ES-I3 (cell line): ENCODE results near the gene OFD1.

ENCODE experiments used
- H3K36me3 ChIP-seq: 2 replicates; pipeline ENCODE4 v1.6.1; 2013; ENCODE audit warnings: mild to moderate bottlenecking, low read length, control low read depth, moderate library complexity; ENCODE audit not compliant: insufficient read depth
- H3K4me1 ChIP-seq: 2 replicates; pipeline ENCODE4 v1.6.1; 2013; ENCODE audit warnings: mild to moderate bottlenecking, control low read depth, low read length; ENCODE audit not compliant: insufficient read depth
- H3K9ac ChIP-seq: 2 replicates; pipeline ENCODE4 v1.6.1; 2013; ENCODE audit warnings: low read depth, mild to moderate bottlenecking, low read length, moderate library complexity
- H3K9me3 ChIP-seq: 2 replicates; pipeline ENCODE4 v1.6.1; 2013; ENCODE audit warnings: mild to moderate bottlenecking, low read length, moderate library complexity; ENCODE audit not compliant: control insufficient read depth, insufficient read depth

The OFD1 gene

DNA sequence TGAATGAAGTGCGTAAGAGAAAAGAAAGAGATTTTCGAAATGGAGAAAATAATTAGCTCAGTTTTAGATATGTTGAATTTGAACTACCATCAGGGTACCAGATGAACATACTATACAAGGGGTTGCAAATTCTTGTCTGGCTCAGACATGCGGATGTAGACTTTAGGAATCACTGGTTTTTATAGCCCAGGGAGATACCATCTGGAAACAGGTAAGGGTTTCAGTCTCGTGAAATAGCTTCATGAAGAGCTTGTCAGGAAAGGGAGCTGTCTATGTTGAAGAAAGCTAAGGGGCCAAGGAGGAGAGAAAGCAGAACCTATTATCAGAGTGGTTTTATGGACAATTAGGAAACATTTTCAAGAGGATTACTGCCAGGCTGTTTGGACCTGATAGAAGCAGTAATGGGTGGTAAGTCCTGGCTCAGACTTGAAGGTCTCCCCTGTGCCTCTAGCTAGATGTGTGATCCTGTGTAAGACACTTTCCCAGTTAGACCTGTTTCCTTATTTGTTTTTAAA is 38.9 kb upstream of the OFD1 start:
- H3K9ac ChIP-seq: no peak overlapping the region
- no peaks in the 10 kb centered on the region for H3K36me3 ChIP-seq
- H3K4me1 ChIP-seq: peaks cover 41% of the 10 kb centered on the region
- H3K9me3 ChIP-seq: no peaks in the 10 kb centered on the region

DNA sequence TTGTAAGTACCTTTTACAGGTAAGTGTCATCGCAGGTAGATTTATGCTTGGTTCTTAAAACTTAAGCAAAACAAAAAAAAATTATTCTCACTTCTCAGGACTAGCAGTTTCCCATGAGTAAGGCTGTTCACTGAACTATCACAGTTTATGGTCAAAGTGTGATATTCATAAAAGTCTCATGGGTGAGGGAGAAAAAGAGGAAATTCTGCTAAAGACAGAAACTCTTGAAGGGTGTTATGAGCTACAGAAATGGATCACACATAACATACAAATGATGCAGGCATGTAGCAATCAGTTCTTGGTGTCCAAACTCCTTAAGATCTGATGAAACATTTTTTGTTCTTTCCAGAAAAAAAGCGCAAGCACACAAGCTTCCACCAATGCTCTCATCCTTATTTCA is 37.1 kb upstream of the OFD1 start:
- Histone ChIP-seq H3K9ac (no peak overlapping the region), H3K4me1 (peaks cover 40% of the 10 kb centered on the region), H3K36me3 (no peaks in the 10 kb centered on the region), H3K9me3 (no peaks in the 10 kb centered on the region)

DNA sequence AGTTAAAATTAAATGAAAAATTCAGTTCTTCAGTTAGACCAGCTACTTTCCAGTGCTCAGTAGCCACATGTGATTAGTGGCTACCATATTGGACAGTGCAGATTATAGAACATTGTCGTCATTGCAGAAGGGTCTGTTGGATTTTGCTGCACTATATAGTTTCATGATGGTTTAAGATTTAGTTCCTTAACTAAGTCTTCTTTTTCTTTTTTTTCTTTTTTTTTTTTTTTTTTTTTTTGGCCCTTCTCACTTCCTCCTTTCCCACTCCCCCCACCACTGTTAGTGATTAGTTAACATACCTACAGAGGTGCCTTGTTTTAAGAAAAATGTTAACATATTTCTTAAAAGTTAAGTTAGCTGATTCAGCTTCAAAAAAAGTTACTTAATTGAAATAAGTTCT is 36.6 kb upstream of the OFD1 start:
- H3K36me3 ChIP-seq: no peaks in the 10 kb centered on the region
- H3K9ac ChIP-seq: no peak overlapping the region
- H3K4me1 ChIP-seq: peaks cover 35% of the 10 kb centered on the region
- H3K9me3 ChIP-seq: no peaks in the 10 kb centered on the region

DNA sequence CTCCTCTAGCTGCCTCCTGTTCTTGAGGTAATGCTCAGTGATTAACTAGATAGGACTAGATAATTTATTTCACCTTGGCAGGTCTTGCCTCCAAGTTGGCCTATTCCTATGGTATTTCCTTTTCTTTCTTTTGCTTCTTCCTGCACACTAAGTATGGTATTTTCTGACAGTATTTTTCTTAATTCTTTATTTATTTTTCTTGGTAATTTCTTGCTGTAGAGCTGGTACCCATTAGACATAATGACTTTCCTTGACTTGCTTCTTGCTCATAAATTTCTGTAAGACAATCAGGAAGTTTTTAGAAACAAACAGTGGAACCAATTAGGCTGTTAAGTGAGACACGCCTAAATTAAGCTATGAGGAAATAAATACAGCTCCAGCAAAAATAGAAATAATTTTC is 36.1 kb upstream of the OFD1 start:
- H3K4me1 ChIP-seq: peaks cover 31% of the 10 kb centered on the region
- H3K9ac ChIP-seq: no peak overlapping the region
- no peaks in the 10 kb centered on the region for H3K36me3 ChIP-seq
- no peaks in the 10 kb centered on the region for H3K9me3 ChIP-seq

DNA sequence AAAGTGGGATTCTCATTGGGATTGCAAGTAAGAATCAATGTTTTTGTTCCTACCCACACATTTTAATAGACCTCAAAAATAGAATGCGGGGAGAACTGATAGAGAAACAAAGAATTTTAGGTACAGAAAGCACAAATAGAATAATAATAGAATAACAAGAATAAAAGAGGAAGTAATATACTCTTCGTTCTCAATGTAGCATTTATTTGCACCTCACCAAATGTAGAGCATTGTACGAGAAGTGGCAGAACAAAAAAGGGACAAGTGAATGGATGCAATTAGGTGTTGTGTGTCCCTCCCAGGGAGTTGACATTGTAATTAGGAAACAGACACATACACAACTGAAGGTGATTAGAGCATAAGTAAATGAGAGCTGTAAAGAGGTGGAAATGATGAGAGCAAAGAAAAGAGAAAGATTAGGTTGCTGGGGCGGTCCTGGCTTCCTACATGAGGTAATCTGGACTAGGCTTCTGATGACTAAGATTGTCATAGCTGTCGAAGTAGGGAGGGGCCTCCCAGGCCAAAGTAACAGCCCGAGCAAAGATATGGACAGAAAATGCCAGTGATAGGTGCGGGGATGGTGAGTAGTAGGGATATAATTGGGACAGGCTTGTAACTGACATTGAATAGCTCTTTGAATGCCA is 35.2 kb upstream of the OFD1 start:
- H3K36me3 ChIP-seq: no peaks in the 10 kb centered on the region
- H3K4me1 ChIP-seq: peaks cover 23% of the 10 kb centered on the region
- H3K9me3 ChIP-seq: no peaks in the 10 kb centered on the region
- H3K9ac ChIP-seq: no peak overlapping the region

DNA sequence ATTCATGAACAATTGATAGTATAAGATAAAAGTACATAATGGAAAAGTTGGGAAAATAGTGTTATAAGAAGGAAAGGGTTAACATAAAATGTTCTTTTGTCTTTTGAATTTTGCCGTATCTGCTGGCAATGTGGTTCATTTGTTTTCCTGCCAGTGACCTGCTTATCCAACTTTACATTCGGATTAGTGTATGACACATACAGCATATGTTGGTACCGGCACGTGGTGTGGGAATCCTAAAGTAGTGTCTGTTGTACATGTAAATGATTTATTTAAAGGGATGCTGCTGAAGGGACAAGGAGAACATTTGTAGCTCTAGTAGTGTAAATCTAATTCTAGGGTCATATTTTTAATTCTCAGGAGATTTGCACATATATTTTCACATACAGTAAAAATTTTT is 34.2 kb upstream of the OFD1 start:
- Histone ChIP-seq H3K9ac (no peak overlapping the region), H3K4me1 (peaks cover 15% of the 10 kb centered on the region; the same call in 1 of the 2 replicates), H3K36me3 (no peaks in the 10 kb centered on the region), H3K9me3 (no peaks in the 10 kb centered on the region)

DNA sequence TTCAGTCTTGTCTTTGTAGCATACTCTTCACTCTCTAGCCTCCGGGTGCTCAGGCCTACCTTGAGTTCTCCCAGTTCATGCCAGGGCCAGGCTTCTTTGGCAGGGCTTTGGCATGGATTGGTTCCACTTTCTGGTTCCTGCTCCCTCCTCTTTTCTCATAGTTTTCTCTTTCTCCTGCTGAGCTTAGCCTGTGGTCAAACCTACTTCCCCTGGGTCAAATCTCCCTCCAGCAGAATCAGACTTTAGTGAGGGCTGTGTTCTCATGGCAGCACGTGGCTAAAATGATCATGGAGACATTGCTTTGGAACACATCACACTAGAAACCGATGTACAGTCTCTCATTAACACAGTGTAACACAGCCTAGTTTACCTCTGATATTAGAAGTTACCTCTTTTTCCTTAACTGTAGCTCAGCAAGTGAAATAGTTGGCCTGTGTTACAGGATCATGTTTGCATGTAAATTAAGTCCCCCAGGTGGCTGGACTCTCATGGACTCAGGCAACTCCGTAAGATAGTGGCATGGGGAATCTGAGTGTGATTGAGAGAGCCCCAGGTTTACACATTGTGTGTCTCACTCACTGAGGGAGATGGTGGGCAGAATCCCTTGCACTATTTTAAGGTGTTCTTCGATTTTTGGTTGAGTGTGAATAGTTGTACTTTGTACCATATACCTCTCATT is 32.3 kb upstream of the OFD1 start:
- no peaks in the 10 kb centered on the region for H3K9me3 ChIP-seq
- peaks cover 15% of the 10 kb centered on the region; the same call in 1 of the 2 replicates for H3K4me1 ChIP-seq
- no peaks in the 10 kb centered on the region for H3K36me3 ChIP-seq
- H3K9ac ChIP-seq: no peak overlapping the region

DNA sequence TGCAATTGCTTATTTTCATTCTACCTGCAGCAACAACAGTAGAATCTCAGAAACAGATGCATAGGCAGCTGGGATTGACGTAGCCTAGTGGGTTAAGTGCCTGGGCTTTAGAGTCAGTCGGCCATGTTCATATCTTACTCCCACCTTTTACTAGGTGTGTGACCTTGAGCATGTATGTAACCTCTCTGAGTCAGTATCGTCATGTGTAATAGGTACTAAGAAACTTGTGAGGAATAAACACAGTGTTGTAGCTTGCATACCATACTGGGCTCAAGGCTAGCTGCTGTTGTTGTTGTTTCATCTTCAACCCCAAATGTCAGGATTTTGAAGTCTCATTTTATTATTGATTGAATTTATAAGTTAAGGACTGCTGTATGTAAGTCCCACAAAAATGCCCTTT is 31.4 kb upstream of the OFD1 start:
- no peaks in the 10 kb centered on the region for H3K9me3 ChIP-seq
- no peaks in the 10 kb centered on the region for H3K36me3 ChIP-seq
- H3K9ac ChIP-seq: no peak overlapping the region
- H3K4me1 ChIP-seq: peaks cover 10% of the 10 kb centered on the region; the same call in 1 of the 2 replicates

DNA sequence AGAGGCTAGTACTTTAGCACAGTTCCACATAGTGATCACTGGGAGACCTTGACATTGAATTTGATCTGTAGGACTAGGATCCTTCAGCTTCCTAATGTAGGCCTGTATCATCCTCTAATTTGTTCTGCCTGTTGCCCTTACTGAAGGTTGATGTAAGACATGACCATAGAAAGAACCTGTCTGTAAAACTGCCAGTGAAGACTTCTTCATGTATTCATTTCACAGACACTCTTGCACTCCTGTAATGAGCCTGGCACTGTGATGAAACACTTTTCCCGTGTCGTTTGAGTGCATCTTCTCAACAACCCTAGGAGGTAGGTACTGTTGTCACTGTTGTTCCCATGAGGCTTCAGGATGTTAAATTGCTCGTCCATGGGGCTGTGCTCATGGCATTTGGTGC is 31.0 kb upstream of the OFD1 start:
- no peaks in the 10 kb centered on the region for H3K9me3 ChIP-seq
- H3K36me3 ChIP-seq: no peaks in the 10 kb centered on the region
- no peak overlapping the region for H3K9ac ChIP-seq
- peaks cover 11% of the 10 kb centered on the region; the same call in 1 of the 2 replicates for H3K4me1 ChIP-seq

DNA sequence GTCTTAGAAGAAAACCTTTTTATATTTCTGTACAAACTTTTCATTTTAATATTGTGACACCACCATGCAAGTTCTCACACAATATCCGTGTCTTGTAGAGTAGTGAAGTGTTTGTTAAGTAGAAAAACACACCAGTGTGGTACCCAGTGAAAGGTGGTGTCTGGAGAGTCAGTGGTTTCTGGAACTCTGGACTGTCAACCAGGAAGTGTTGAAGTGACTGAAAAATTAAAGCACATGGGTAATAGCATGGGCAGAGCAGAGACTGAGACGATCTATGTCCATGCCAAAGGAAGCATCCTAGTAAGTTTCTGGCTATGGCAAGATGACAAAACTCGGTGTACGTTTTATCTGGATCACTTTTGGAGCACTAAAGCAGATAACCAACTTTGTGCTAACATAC is 23.4 kb upstream of the OFD1 start:
- no peaks in the 10 kb centered on the region for H3K9me3 ChIP-seq
- H3K9ac ChIP-seq: no peak overlapping the region
- H3K36me3 ChIP-seq: peaks cover 7% of the 10 kb centered on the region
- peaks cover 8% of the 10 kb centered on the region; the same call in 1 of the 2 replicates for H3K4me1 ChIP-seq

DNA sequence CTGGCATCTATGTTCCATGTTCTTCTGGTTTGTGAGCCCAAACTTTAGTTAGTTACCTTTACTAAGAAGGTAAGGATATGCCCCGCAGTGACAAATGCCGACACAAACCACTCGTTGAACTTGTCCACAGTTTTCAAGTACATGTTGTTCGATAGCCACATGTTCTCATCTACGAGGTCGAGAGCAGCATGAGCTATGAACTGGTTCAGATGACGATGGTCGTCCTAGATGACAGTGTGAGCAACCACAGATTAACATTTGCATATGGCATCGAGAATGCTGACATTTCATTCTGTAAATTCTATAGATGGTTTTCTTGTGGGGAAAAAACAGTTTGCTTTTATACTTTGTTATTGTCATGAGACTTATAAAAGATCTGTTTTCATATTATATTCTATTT is 18.1 kb upstream of the OFD1 start:
- H3K36me3 ChIP-seq: peaks cover 3% of the 10 kb centered on the region
- peaks cover 5% of the 10 kb centered on the region; the same call in 1 of the 2 replicates for H3K4me1 ChIP-seq
- H3K9ac ChIP-seq: no peak overlapping the region
- H3K9me3 ChIP-seq: no peaks in the 10 kb centered on the region

DNA sequence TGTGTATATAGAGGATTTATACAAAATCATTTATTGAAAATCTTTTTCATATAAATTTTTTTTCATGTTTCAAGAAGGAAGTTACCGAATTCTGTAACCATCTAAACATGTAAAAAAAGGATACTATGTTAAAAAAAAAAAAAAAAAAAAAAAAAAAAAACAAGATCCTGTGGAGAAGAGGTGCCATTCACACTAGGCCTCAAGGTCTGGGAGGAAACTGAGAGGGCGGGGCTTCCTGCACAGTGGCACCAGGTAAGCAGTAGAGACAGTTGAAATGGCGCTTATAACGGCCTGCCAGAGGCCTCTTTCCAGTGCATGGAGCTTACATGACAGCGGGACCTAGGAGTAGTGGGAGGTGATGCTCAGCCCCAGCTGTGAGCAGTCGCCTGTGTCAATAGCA is 17.6 kb upstream of the OFD1 start:
- Histone ChIP-seq H3K9me3 (no peaks in the 10 kb centered on the region), H3K9ac (no peak overlapping the region), H3K36me3 (no peaks in the 10 kb centered on the region; the same call in 1 of the 2 replicates), H3K4me1 (peaks cover 5% of the 10 kb centered on the region; the same call in 1 of the 2 replicates)

DNA sequence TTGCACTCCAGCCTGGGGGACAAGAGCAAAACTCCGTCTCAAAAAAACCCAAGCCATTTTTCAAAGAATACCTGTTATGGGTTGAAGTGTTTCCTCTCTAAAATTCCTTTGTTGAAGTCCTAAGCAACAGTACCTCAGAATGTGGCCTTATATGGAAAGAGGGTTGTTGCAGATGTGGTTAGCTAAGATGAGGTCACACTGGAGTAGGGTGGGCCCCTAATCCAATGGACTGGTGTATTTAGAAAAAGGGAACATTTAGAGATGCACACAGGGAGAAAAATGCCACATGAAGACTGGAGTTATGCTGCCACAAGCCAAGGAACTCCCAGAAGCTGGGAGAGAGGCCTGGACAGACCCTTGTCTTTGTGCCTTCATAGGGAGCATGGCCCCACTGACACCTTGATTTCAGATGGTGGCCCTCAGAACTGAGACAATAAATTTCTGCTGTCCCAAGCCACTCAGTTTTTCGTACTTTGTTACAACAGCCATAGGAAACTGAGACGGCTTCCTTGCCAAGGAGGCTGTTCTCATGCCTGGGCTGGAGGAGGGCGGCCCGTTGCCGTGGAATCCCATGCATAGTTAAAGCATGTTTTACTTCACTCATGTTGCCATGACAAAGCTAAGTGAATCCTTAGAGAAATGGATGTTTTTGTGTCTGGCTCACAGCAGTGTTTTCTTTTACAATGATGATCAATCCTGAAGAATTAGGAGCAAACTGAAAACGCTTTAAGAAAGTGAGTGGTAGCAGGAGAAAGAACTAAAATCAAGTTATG is 16.7 kb upstream of the OFD1 start:
- peaks cover 5% of the 10 kb centered on the region; the same call in 1 of the 2 replicates for H3K4me1 ChIP-seq
- no peaks in the 10 kb centered on the region; the same call in 1 of the 2 replicates for H3K36me3 ChIP-seq
- H3K9me3 ChIP-seq: no peaks in the 10 kb centered on the region
- H3K9ac ChIP-seq: no peak overlapping the region

DNA sequence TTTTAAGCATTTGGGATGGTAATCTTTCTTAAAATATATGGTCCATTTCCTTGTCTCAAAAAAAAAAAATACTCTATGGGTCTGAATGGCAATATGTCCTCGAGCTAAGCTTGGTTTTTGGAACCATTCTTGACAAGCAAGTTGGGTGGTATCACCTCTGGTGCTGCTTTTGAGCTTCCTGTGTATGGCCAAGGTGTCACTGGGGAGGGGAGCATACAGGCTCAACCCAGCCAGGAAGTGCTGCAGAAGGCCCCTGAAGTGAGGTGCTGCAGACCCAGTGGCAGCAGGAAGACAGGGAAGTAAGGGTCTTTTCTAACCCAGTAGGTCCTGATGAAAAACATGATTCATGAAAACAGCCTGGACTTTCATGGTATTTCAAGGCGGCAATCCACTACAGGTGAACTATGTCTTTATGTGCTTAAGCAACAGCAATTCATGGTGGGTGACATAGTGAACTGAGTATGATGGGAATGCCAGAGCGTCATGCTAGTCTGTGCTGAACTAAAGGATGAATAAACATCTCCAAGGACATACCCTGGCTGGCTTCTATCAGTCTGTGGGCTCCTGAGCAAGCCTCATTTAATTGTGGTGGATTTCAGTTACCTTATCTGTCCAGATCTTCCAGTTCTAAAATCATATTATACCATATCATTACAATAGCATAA is 15.2 kb upstream of the OFD1 start:
- Histone ChIP-seq H3K9ac (no peak overlapping the region), H3K4me1 (peaks cover 5% of the 10 kb centered on the region; the same call in 1 of the 2 replicates), H3K36me3 (no peaks in the 10 kb centered on the region; the same call in 1 of the 2 replicates), H3K9me3 (no peaks in the 10 kb centered on the region)
